NB4 (cell line): Measurements from ENCODE around the gene CHD6.

Experiments
- POLR2A ChIP-seq: IDR thresholded peaks from 2 replicates; pipeline ENCODE4 v1.6.1; 2011; ENCODE audit warnings: mild to moderate bottlenecking; ENCODE audit not compliant: insufficient read length; ENCODE audit errors: extremely low read depth
- TF ChIP-seq, protein P1 (sequence below): IDR thresholded peaks from one replicate; pipeline ENCODE4 v1.5.1; 2012; ENCODE audit warnings: low read depth, low read length

DNA sequence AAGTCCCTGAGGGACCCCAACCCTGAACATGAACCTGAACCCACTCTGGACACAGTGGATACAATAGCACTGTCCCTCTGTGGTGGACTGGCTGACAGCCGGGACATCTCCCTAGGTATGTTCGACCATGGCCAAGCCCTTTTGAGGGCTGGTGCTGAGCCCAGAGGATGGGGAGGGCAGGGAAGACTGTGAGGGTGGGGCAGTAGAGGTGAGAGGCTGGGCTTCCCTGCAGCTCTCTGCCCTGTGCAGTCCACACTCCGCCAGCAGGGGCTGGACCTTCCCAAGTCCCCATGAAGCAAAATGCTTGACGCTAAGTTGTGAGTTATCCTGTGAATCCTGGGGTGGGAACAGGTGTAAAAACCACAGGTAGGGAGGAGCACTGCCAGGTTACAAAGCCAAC lies 266.1 kb downstream of the CHD6 start:
- TF ChIP-seq POLR2A, result no peak
- TF ChIP-seq, protein P1, sequence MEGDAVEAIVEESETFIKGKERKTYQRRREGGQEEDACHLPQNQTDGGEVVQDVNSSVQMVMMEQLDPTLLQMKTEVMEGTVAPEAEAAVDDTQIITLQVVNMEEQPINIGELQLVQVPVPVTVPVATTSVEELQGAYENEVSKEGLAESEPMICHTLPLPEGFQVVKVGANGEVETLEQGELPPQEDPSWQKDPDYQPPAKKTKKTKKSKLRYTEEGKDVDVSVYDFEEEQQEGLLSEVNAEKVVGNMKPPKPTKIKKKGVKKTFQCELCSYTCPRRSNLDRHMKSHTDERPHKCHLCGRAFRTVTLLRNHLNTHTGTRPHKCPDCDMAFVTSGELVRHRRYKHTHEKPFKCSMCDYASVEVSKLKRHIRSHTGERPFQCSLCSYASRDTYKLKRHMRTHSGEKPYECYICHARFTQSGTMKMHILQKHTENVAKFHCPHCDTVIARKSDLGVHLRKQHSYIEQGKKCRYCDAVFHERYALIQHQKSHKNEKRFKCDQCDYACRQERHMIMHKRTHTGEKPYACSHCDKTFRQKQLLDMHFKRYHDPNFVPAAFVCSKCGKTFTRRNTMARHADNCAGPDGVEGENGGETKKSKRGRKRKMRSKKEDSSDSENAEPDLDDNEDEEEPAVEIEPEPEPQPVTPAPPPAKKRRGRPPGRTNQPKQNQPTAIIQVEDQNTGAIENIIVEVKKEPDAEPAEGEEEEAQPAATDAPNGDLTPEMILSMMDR, result peak; percentile 13
